Chondrocyte (in vitro differentiated cells): ENCODE results near the gene NQO1. TPM values are rescaled to one million over a fixed set of nuclear protein-coding genes. Genes with fewer than 3 reads are reported as not detected.

ENCODE experiments used
- DNase-seq: peaks from one replicate; pipeline ENCODE4 v3.0.0; 2021; ENCODE audit warnings: mixed read lengths, low spot score
- H3K27ac Mint-ChIP-seq: one replicate; pipeline ENCODE4 v1.8.0; 2021; ENCODE audit warnings: mild to moderate bottlenecking, moderate library complexity, mixed read lengths; ENCODE audit not compliant: unreplicated experiment
- H3K27me3 Mint-ChIP-seq: 2 replicates; pipeline ENCODE4 v1.8.0; 2021; ENCODE audit warnings: low read depth, mixed read lengths
- H3K36me3 Mint-ChIP-seq: 2 replicates; pipeline ENCODE4 v1.8.0; 2021; ENCODE audit warnings: low read depth, mixed read lengths
- H3K4me1 Mint-ChIP-seq: 2 replicates; pipeline ENCODE4 v1.8.0; 2021; ENCODE audit warnings: low read depth, mild to moderate bottlenecking, mixed read lengths
- H3K4me3 Mint-ChIP-seq: one replicate; pipeline ENCODE4 v1.8.0; 2021; ENCODE audit warnings: mild to moderate bottlenecking, moderate library complexity, mixed read lengths; ENCODE audit not compliant: unreplicated experiment
- H3K9me3 Mint-ChIP-seq: 2 replicates; pipeline ENCODE4 v1.8.0; 2021; ENCODE audit warnings: low read depth, mixed read lengths
- total RNA-seq: library from RNA; stranded (reverse); gene quantifications from 3 replicates; pipeline ENCODE4 v1.2.1, GENCODE V29; 2021
- TF ChIP-seq, protein P1 (sequence below): fragments of 200-600 bp; sonication (generic); IDR thresholded peaks from 2 replicates; pipeline ENCODE4 v1.5.0; 2021; ENCODE audit warnings: antibody characterized with exemption, mild to moderate bottlenecking, moderate library complexity

Gene NQO1
- total RNA-seq, 1 donor from 2014 or later: 64.3 TPM

DNA sequence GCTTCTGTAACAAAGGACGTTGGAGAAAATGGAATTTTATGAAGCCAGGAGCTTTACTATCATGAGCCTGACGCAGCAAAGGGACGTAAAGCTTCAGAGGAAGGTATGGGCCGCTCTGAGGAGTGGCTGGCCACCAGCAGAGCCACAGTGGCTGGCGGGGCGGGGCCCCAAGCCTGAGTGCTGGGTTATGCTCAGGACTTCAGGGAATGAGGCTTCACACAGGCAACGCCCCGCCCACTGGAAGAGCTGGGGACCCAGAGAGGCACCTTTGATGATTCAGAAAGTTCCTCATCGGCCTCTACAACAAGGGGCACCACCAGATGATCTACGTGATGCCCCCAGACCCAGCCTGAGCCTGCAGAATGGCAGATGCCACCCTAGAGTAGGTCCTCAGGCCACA is 19.6 kb upstream of the NQO1 start:
- H3K9me3 Mint-ChIP-seq: no peaks in the 10 kb centered on the region
- no peak overlapping the region for H3K4me3 Mint-ChIP-seq
- H3K4me1 Mint-ChIP-seq: peaks cover 21% of the 10 kb centered on the region
- no peaks in the 10 kb centered on the region for H3K27me3 Mint-ChIP-seq
- peak; percentile 48 for DNase-seq
- H3K27ac Mint-ChIP-seq: no peak overlapping the region
- H3K36me3 Mint-ChIP-seq: peaks cover 36% of the 10 kb centered on the region
- TF ChIP-seq, protein P1, sequence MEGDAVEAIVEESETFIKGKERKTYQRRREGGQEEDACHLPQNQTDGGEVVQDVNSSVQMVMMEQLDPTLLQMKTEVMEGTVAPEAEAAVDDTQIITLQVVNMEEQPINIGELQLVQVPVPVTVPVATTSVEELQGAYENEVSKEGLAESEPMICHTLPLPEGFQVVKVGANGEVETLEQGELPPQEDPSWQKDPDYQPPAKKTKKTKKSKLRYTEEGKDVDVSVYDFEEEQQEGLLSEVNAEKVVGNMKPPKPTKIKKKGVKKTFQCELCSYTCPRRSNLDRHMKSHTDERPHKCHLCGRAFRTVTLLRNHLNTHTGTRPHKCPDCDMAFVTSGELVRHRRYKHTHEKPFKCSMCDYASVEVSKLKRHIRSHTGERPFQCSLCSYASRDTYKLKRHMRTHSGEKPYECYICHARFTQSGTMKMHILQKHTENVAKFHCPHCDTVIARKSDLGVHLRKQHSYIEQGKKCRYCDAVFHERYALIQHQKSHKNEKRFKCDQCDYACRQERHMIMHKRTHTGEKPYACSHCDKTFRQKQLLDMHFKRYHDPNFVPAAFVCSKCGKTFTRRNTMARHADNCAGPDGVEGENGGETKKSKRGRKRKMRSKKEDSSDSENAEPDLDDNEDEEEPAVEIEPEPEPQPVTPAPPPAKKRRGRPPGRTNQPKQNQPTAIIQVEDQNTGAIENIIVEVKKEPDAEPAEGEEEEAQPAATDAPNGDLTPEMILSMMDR: no peak

GRCh38 chr16:69745232-69745612 is 18.9 kb upstream of the NQO1 start:
- TF ChIP-seq, protein P1: no peak
- Mint-ChIP-seq H3K4me1 (peaks cover 23% of the 10 kb centered on the region), H3K27ac (no peak overlapping the region), H3K9me3 (no peaks in the 10 kb centered on the region), H3K27me3 (no peaks in the 10 kb centered on the region), H3K36me3 (peaks cover 37% of the 10 kb centered on the region), H3K4me3 (no peak overlapping the region)
- DNase-seq: peak; percentile 33

- Mint-ChIP-seq H3K27me3 (no peaks in the 10 kb centered on the region), H3K4me1 (peaks cover 23% of the 10 kb centered on the region), H3K27ac (no peak overlapping the region), H3K9me3 (no peaks in the 10 kb centered on the region), H3K4me3 (no peak overlapping the region), H3K36me3 (peaks cover 37% of the 10 kb centered on the region)
- DNase-seq: peak; percentile 64
- TF ChIP-seq, protein P1: no peak
These were observed 18.2 kb upstream of the NQO1 start for GRCh38 chr16:69744363-69745231.

DNA sequence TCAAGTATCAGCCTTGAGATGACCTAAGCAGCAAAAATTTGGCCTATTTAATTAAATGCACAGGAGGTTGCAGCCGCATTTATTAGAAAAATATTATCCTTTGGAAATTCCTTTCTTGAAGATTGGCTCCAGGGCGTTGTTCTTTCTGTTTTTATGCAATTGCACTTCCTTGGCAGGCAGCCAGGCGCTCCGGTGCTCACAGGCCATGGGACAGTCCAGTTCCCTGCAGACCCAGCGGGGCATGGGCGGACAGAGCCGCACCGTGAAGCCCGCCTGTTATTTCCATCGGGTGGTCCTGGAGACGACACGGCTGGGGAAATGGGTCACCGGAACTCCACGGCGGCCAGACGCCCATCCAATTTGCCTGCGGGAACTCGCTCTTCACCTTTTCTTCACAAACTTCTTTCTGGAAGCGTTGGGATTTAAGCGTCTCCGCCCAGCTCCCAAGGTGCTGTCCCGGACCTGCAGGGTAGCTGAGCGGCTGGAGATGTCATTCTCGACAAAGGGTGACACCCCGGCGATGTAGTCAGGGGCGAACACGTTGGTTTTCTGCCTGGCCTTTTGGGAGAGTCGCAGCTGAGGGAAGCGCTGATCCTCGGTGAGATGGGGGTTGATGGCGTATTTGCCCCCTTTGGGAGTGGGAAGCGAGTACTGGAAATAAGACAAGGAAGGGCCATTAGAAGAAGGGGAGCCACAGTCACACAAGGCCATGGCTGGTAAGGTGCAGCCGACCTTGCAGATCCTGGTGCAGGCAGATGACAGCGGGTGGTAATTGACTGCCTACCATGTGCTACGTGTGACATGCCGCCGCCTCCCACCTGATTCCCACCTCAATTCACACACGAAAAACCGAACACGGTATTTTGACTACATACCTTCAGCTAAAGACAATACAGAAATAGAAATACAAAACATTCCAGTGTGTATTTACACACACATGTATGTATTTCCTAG is 15.9 kb upstream of the NQO1 start:
- peaks cover 18% of the 10 kb centered on the region for H3K36me3 Mint-ChIP-seq
- TF ChIP-seq, protein P1: no peak
- H3K4me3 Mint-ChIP-seq: no peak overlapping the region
- H3K27me3 Mint-ChIP-seq: no peaks in the 10 kb centered on the region
- H3K4me1 Mint-ChIP-seq: peaks cover 20% of the 10 kb centered on the region
- peak overlapping the region; percentile 82 for H3K27ac Mint-ChIP-seq
- DNase-seq: peak; percentile 94
- no peaks in the 10 kb centered on the region for H3K9me3 Mint-ChIP-seq

DNA sequence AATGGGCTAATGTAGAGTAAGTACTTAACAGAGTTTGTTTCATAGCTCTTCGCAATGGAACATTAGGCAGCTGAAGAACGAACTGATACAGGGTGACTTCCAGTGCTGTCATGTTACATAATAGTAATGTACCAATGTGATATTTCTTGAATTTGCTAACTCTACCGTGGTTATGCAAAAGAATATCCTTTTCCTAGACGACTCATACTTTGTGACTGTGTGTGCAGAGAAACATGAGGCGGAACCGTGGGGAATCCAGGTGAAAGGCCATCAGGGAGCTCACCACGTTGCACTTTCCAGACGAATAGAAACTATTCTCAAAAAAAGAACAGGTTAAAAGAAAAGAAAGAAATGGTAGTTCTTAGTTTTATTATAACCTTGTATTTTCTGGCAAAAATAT is 15.2 kb upstream of the NQO1 start:
- Mint-ChIP-seq H3K9me3 (no peaks in the 10 kb centered on the region), H3K4me3 (no peak overlapping the region), H3K36me3 (peaks cover 18% of the 10 kb centered on the region), H3K27me3 (no peaks in the 10 kb centered on the region), H3K4me1 (peaks cover 19% of the 10 kb centered on the region), H3K27ac (peak overlapping the region; percentile 82)
- TF ChIP-seq, protein P1: no peak
- DNase-seq: no peak
